WTC11 (cell line): ENCODE measurements around the gene KLHL41. TPM values are rescaled to one million over a fixed set of nuclear protein-coding genes. Genes with fewer than 3 reads are reported as not detected.

Source experiments
- ATAC-seq: fragments of 200-7000 bp; cut with Tn5 transposase; 2 replicates; pipeline ENCODE4 v1.10.0; 2021; ENCODE audit warnings: mild to moderate bottlenecking, moderate library complexity
- CTCF ChIA-PET: fragments of 300-600 bp; sonication (Branson Sonifier 250); formaldehyde crosslinking; loops from one replicate; lab custom pipeline; 2021; ENCODE audit warnings: antibody characterized with exemption; lab: Charles Lee
- POLR2A ChIA-PET: fragments of 350-600 bp; sonication (Branson Sonifier 250); formaldehyde crosslinking; loops from one replicate; lab custom pipeline; 2021; ENCODE audit warnings: antibody characterized with exemption; lab: Charles Lee
- DNase-seq: peaks from one replicate; pipeline ENCODE4 v3.0.0; 2021; ENCODE audit warnings: low spot score
- H3K27ac Mint-ChIP-seq: 2 replicates; pipeline ENCODE4 v1.8.0; 2021; ENCODE audit warnings: mixed read lengths
- H3K27me3 Mint-ChIP-seq: 2 replicates; pipeline ENCODE4 v1.8.0; 2021; ENCODE audit warnings: low read depth, mild to moderate bottlenecking, moderate library complexity, mixed read lengths
- H3K36me3 Mint-ChIP-seq: 2 replicates; pipeline ENCODE4 v1.8.0; 2021; ENCODE audit warnings: mixed read lengths
- H3K4me1 Mint-ChIP-seq: 2 replicates; pipeline ENCODE4 v1.8.0; 2022; ENCODE audit warnings: mixed read lengths
- H3K4me3 Mint-ChIP-seq: 2 replicates; pipeline ENCODE4 v1.8.0; 2021; ENCODE audit warnings: mild to moderate bottlenecking, moderate library complexity, mixed read lengths
- H3K9me3 Mint-ChIP-seq: 2 replicates; pipeline ENCODE4 v1.8.0; 2021; ENCODE audit warnings: mixed read lengths
- ARID4B ChIP-seq: sonication (generic); formaldehyde crosslinking; IDR thresholded peaks from 2 replicates; pipeline ENCODE4 v1.8.0; 2023; ENCODE audit warnings: missing genetic modification reagents, mild to moderate bottlenecking, borderline replicate concordance
- ATF1 ChIP-seq: sonication (generic); formaldehyde crosslinking; IDR thresholded peaks from 2 replicates; pipeline ENCODE4 v1.8.1; 2023; ENCODE audit warnings: mild to moderate bottlenecking, moderate library complexity, missing genetic modification reagents
- CBFB ChIP-seq: sonication (generic); formaldehyde crosslinking; IDR thresholded peaks from 2 replicates; pipeline ENCODE4 v1.8.1; 2022; ENCODE audit warnings: mild to moderate bottlenecking, low read depth, missing genetic modification reagents
- ETV6 ChIP-seq: sonication (generic); formaldehyde crosslinking; IDR thresholded peaks from 2 replicates; pipeline ENCODE4 v1.8.1; 2022; ENCODE audit warnings: mild to moderate bottlenecking, missing genetic modification reagents
- FOXJ3 ChIP-seq: sonication (generic); formaldehyde crosslinking; IDR thresholded peaks from 2 replicates; pipeline ENCODE4 v1.9.0; 2021; ENCODE audit warnings: missing genetic modification reagents, mild to moderate bottlenecking, borderline replicate concordance
- IRF1 ChIP-seq: sonication (generic); formaldehyde crosslinking; IDR thresholded peaks from 2 replicates; pipeline ENCODE4 v1.8.0; 2023; ENCODE audit warnings: missing genetic modification reagents
- JAZF1 ChIP-seq: fragments of 250-450 bp; sonication (Bioruptor Pico); IDR thresholded peaks from 2 replicates; pipeline ENCODE4 v1.9.0; 2021; ENCODE audit warnings: moderate library complexity, mild to moderate bottlenecking, inconsistent platforms
- NFE2L1 ChIP-seq: sonication (generic); formaldehyde crosslinking; IDR thresholded peaks from 2 replicates; pipeline ENCODE4 v1.8.1; 2023; ENCODE audit warnings: missing genetic modification reagents
- NFYB ChIP-seq: sonication (generic); formaldehyde crosslinking; conservative IDR thresholded peaks from 2 replicates; pipeline ENCODE4 v1.8.0; 2022; ENCODE audit warnings: low read depth, missing genetic modification reagents
- OVOL2 ChIP-seq: fragments of 250-450 bp; sonication (Bioruptor Pico); IDR thresholded peaks from 2 replicates; pipeline ENCODE4 v1.9.0; 2021; ENCODE audit warnings: mild to moderate bottlenecking, borderline replicate concordance
- TEAD1 ChIP-seq: sonication (generic); formaldehyde crosslinking; IDR thresholded peaks from 2 replicates; pipeline ENCODE4 v1.8.0; 2022; ENCODE audit warnings: mild to moderate bottlenecking, missing genetic modification reagents
- TP53 ChIP-seq: sonication (generic); formaldehyde crosslinking; IDR thresholded peaks from 2 replicates; pipeline ENCODE4 v1.8.1; 2023; ENCODE audit warnings: mild to moderate bottlenecking, missing genetic modification reagents
- ZBTB21 ChIP-seq: sonication (generic); formaldehyde crosslinking; IDR thresholded peaks from 2 replicates; pipeline ENCODE4 v1.8.1; 2023; ENCODE audit warnings: mild to moderate bottlenecking, missing genetic modification reagents, borderline replicate concordance
- ZNF263 ChIP-seq: sonication (generic); formaldehyde crosslinking; IDR thresholded peaks from 2 replicates; pipeline ENCODE4 v1.8.1; 2022; ENCODE audit warnings: low read depth, mild to moderate bottlenecking, moderate library complexity, missing genetic modification reagents
- ZNF423 ChIP-seq: fragments of 250-450 bp; sonication (Bioruptor Pico); IDR thresholded peaks from 2 replicates; pipeline ENCODE4 v2.1.2; 2022; ENCODE audit warnings: mild to moderate bottlenecking, moderate library complexity
- ZNF671 ChIP-seq: fragments of 250-450 bp; sonication (Bioruptor Pico); IDR thresholded peaks from 2 replicates; pipeline ENCODE4 v1.8.0; 2021; ENCODE audit warnings: mild to moderate bottlenecking
- total RNA-seq: library from RNA; stranded (reverse); gene quantifications from 3 replicates; pipeline ENCODE4 v1.2.3, GENCODE V29; 2021
- TF ChIP-seq, protein P1 (sequence below): sonication (generic); formaldehyde crosslinking; IDR thresholded peaks from 2 replicates; pipeline ENCODE4 v1.8.1; 2023; ENCODE audit warnings: mild to moderate bottlenecking, missing genetic modification reagents, moderate library complexity
- TF ChIP-seq, protein P2 (sequence below): sonication (generic); formaldehyde crosslinking; IDR thresholded peaks from 2 replicates; pipeline ENCODE4 v1.8.0; 2023; ENCODE audit warnings: mild to moderate bottlenecking, missing genetic modification reagents
- TF ChIP-seq, protein P3 (sequence below): sonication (generic); formaldehyde crosslinking; IDR thresholded peaks from 2 replicates; pipeline ENCODE4 v1.8.1; 2022; ENCODE audit warnings: low read depth, mild to moderate bottlenecking, moderate library complexity, missing genetic modification reagents, borderline replicate concordance

The KLHL41 gene
- total RNA-seq, 1 experiment from 2014 or later, result not detected

DNA sequence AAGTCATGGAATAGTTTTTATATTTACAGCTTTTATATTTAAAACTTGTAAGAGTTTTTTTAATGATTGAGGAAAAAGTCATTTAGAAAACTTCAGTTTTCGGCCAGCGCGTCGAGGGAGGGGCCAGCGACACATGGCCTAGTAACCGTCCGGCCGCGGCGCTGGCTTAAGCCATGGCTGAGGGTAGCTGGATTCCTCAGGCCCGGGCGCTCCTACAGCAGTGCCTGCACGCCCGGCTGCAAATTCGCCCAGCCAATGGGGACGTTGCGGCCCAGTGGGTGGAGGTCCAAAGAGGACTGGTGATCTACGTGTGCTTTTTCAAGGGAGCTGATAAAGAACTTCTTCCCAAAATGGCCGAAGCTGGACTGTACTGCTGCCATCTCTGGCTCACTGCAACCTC is 4.9 kb upstream of the KLHL41 start:
- POLR2A ChIA-PET, result no interaction called here
- CTCF ChIA-PET, result no interaction called here
- Mint-ChIP-seq H3K27me3 (no peaks in the 10 kb centered on the region; the same call in 1 of the 2 replicates), H3K4me1 (peaks cover 3% of the 10 kb centered on the region; the same call in 1 of the 2 replicates), H3K4me3 (no peak overlapping the region), H3K27ac (no peak overlapping the region), H3K36me3 (peaks cover 8% of the 10 kb centered on the region; the same call in 1 of the 2 replicates), H3K9me3 (peaks cover 10% of the 10 kb centered on the region)
- no peak for ATAC-seq
- TF ChIP-seq, protein P1, sequence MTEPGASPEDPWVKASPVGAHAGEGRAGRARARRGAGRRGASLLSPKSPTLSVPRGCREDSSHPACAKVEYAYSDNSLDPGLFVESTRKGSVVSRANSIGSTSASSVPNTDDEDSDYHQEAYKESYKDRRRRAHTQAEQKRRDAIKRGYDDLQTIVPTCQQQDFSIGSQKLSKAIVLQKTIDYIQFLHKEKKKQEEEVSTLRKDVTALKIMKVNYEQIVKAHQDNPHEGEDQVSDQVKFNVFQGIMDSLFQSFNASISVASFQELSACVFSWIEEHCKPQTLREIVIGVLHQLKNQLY (CRISPR knock-in tag), result no peak
- TF ChIP-seq ZNF423 (no peak), ZNF671 (CRISPR knock-in tag) (no peak), FOXJ3 (CRISPR knock-in tag) (no peak), JAZF1 (CRISPR knock-in tag) (no peak), ZNF263 (no peak), NFYB (CRISPR knock-in tag) (no peak), ETV6 (no peak)
- TF ChIP-seq, protein P2, sequence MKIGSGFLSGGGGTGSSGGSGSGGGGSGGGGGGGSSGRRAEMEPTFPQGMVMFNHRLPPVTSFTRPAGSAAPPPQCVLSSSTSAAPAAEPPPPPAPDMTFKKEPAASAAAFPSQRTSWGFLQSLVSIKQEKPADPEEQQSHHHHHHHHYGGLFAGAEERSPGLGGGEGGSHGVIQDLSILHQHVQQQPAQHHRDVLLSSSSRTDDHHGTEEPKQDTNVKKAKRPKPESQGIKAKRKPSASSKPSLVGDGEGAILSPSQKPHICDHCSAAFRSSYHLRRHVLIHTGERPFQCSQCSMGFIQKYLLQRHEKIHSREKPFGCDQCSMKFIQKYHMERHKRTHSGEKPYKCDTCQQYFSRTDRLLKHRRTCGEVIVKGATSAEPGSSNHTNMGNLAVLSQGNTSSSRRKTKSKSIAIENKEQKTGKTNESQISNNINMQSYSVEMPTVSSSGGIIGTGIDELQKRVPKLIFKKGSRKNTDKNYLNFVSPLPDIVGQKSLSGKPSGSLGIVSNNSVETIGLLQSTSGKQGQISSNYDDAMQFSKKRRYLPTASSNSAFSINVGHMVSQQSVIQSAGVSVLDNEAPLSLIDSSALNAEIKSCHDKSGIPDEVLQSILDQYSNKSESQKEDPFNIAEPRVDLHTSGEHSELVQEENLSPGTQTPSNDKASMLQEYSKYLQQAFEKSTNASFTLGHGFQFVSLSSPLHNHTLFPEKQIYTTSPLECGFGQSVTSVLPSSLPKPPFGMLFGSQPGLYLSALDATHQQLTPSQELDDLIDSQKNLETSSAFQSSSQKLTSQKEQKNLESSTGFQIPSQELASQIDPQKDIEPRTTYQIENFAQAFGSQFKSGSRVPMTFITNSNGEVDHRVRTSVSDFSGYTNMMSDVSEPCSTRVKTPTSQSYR (CRISPR knock-in tag), result no peak
- TF ChIP-seq, all 79 proteins: peak for 0
- DNase-seq, result no peak

DNA sequence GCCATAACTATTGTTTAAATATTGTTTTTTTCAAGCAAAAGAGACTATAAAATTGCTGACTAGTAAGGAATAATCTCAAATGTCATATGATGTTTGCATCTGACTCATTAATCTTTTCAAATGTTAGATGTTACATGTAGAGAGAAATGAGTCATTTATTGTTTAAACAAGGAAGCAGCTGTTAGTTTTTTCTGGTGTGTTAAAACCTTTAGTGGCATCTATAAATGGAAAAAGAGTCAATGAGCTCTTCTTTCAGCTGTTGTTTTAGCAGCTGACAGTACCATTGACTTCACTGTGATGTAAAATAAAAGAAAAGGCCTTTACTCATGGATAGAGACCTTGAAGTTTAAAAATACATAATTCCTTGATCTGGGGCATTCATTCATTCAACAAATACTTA is 1.8 kb upstream of the KLHL41 start:
- no peak for ATAC-seq
- no peaks in the 10 kb centered on the region; the same call in 1 of the 2 replicates for H3K27me3 Mint-ChIP-seq
- no peak for TF ChIP-seq TEAD1 (CRISPR knock-in tag)
- H3K4me1 Mint-ChIP-seq, result peaks cover 9% of the 10 kb centered on the region
- H3K9me3 Mint-ChIP-seq, result peaks cover 10% of the 10 kb centered on the region
- DNase-seq, result no peak
- H3K36me3 Mint-ChIP-seq, result peaks cover 8% of the 10 kb centered on the region; the same call in 1 of the 2 replicates
- CTCF ChIA-PET, result interaction anchor here (0.8 kb wide), 1 partner anchor 39 kb away, joined by 4 read pairs; no protein-coding TSS in a partner anchor
- H3K4me3 Mint-ChIP-seq, result no peak overlapping the region
- no peak overlapping the region for H3K27ac Mint-ChIP-seq
- POLR2A ChIA-PET, result no interaction called here

DNA sequence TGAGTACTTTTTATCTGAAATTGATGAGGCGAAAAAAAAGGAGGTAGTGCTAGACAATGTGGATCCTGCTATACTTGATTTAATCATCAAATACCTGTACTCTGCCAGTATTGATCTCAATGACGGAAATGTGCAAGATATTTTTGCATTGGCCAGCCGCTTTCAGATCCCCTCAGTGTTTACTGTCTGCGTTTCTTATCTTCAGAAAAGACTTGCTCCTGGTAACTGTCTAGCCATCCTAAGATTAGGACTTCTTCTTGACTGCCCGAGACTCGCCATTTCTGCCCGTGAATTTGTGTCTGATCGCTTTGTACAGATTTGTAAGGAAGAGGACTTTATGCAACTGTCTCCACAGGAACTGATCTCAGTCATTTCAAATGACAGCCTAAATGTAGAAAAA is 453 bp downstream of the KLHL41 start:
- ChIA-PET POLR2A (no interaction called here), CTCF (interaction anchor here (1.1 kb wide), 1 partner anchor 30 kb away, joined by 4 read pairs; the partner anchor contains the start of gene BBS5)
- Mint-ChIP-seq H3K4me1 (peaks cover 9% of the 10 kb centered on the region), H3K4me3 (no peak overlapping the region), H3K27ac (no peak overlapping the region), H3K27me3 (no peaks in the 10 kb centered on the region), H3K36me3 (peaks cover 4% of the 10 kb centered on the region; the same call in 1 of the 2 replicates), H3K9me3 (peaks cover 4% of the 10 kb centered on the region; the same call in 1 of the 2 replicates)
- TF ChIP-seq, protein P3, sequence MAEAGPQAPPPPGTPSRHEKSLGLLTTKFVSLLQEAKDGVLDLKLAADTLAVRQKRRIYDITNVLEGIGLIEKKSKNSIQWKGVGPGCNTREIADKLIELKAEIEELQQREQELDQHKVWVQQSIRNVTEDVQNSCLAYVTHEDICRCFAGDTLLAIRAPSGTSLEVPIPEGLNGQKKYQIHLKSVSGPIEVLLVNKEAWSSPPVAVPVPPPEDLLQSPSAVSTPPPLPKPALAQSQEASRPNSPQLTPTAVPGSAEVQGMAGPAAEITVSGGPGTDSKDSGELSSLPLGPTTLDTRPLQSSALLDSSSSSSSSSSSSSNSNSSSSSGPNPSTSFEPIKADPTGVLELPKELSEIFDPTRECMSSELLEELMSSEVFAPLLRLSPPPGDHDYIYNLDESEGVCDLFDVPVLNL (CRISPR knock-in tag), result no peak
- no peak for TF ChIP-seq OVOL2 (CRISPR knock-in tag)
- ATAC-seq, result no peak
- DNase-seq, result no peak

- no peak for DNase-seq
- TF ChIP-seq ATF1 (CRISPR knock-in tag) (no peak), IRF1 (CRISPR knock-in tag) (no peak), ZBTB21 (CRISPR knock-in tag) (no peak), NFYB (CRISPR knock-in tag) (no peak), NFE2L1 (CRISPR knock-in tag) (no peak), TP53 (CRISPR knock-in tag) (no peak), CBFB (CRISPR knock-in tag) (no peak), ARID4B (CRISPR knock-in tag) (no peak)
These were observed 994 bp downstream of the KLHL41 start for GRCh38 chr2:169510496-169510895.

More at GRCh38 chr2:169510496-169510895, 994 bp downstream of the KLHL41 start:
- H3K27me3 Mint-ChIP-seq, result no peaks in the 10 kb centered on the region
- H3K4me1 Mint-ChIP-seq, result peaks cover 9% of the 10 kb centered on the region
- peaks cover 4% of the 10 kb centered on the region; the same call in 1 of the 2 replicates for H3K36me3 Mint-ChIP-seq
- no peak overlapping the region for H3K27ac Mint-ChIP-seq
- POLR2A ChIA-PET, result no interaction called here
- no peak for ATAC-seq
- H3K9me3 Mint-ChIP-seq, result peaks cover 4% of the 10 kb centered on the region; the same call in 1 of the 2 replicates
- no peak overlapping the region for H3K4me3 Mint-ChIP-seq
- CTCF ChIA-PET, result no interaction called here
